Activated CD4-positive, alpha-beta T cell treated with anti-CD3 and anti-CD28 coated beads, Interleukin-10, Interleukin-2, amounts not matched to agents 100 ng/mL and 50 ng/mL, durations not matched to agents 16 hours and 8 hours (primary cell): Measurements from ENCODE around the gene PCIF1.
"Not testable (repeated sequence)": the region's sequence is repeated elsewhere in the genome, so short reads cannot be mapped to it uniquely, and the experiment has no call there.

Source experiments
- DNase-seq: peaks from one replicate; pipeline ENCODE4 v3.0.0-alpha.2; 2020

PCIF1 gene

GRCh38 chr20:45924391-45925261 lies 9.9 kb upstream of the PCIF1 start:
- no peak for DNase-seq

DNA sequence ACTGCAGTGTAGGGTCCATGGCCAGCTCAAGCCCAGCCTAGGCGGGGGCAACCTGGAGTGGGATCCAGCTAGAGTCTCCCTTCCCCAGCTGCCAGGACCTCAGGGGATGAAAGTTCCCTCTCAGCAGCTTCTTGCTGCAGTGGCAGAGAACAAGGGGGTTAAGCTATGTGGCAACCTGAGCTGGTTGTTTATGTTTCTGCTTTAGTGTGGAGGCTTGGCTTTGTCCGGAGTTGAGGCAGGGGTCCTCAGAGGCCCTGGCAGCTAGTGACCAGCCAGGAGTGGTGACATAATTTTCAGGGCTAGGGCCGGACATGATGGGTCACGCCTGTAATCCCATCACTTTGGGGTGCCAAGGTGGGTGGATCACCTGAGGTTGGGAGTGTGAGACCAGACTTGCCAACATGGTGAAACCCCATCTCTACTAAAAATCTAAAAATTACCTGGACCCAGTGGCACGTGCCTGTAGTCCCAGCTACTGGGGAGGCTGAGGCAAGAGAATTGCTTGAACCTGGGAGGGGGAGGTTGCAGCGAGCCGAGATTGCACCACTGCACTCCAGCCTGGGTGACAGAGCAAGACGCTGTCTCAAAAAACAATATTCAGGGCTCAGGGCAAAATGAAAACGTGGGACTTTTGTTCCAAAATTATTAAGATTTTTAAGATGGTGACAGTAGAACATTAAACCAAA lies 8.5 kb upstream of the PCIF1 start:
- DNase-seq = no peak

DNA sequence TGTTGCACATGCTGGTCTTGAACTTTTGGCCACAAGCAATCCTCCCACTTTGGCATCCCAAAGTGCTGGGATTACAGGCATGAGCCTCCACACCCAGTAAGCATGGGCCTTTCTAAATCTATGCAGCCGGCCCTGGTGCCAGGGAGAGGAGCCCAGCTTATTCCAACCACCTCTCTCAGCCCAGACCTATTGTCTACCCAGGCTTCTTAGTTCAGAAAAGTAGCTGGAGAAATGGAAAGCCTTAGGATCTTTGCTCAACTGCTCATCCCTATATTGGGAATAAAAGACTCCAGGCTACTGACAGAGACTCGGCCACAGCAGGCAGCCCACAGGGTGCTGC lies 7.8 kb upstream of the PCIF1 start:
- DNase-seq = no peak

GRCh38 chr20:45927071-45927878 lies 7.2 kb upstream of the PCIF1 start:
- DNase-seq = no peak

GRCh38 chr20:45931680-45932079 lies 2.8 kb upstream of the PCIF1 start:
- DNase-seq = not testable (repeated sequence)

DNA sequence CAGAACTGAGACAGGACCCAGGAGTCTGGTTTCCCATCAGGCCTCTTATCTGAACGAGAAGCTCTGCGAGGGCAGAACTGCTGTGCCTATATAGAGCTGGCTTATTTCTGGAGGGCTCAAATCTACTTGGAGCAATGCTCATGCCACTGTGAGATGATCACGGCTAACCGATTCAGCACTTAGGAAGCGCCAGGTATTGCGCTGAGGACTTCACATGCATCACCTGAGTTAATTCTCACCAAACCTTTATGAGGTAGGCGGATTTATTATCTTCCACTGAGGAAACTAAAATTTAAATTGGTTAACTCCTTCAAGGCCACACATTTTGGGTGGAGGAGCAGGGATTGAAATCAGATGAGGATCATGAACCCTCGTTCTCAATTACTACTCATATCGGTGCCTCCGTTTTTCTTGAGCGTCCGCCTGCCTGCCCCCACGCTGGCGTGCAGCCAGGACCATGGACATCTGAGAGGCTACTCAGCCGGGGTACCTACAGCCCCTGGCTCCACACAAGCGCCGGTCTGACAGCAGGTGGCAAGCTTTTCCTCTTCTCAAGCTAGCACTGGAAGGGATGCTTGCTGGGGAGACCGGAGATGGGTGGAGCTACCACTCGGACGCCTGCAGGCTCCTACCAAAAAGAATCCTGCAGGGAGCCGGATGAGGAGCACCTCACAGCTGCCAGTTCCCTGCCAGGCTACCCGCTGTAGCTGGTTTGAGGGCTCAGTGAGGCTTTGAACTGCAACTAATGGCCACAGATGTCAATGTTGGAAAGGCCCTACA lies 1.0 kb upstream of the PCIF1 start:
- peak; percentile 87 for DNase-seq

DNA sequence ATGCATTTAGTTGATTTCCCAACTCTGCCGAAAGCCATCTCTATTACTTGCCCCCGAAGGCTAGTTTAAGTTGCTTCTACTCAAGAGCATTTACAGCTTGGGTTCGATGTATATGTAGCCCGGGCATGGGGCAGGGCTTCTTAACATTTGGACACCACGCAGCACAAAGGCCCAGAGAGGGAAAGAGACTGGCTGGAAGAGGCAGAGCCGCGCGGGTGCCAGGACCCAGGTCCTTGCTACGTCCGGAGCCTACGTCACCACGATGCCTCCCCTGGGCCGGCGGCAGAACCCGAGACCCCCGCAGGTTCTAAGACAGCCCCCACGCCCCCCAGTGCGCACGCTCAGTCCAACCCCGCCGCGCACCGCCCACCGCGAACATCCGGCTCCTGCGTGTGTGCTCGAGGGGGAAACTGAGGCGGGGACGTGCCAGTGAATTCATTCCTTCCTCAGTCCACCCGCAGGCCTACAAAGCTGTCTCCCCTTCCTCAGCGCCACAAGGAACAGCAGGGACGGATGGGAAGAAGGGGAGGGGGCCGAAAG lies 367 bp upstream of the PCIF1 start:
- peak; percentile 69 for DNase-seq

- DNase-seq = no peak
These were observed 1.0 kb downstream of the PCIF1 start for GRCh38 chr20:45935416-45936046.

GRCh38 chr20:45937765-45938164 lies 3.3 kb downstream of the PCIF1 start:
- peak; percentile 50 for DNase-seq

DNA sequence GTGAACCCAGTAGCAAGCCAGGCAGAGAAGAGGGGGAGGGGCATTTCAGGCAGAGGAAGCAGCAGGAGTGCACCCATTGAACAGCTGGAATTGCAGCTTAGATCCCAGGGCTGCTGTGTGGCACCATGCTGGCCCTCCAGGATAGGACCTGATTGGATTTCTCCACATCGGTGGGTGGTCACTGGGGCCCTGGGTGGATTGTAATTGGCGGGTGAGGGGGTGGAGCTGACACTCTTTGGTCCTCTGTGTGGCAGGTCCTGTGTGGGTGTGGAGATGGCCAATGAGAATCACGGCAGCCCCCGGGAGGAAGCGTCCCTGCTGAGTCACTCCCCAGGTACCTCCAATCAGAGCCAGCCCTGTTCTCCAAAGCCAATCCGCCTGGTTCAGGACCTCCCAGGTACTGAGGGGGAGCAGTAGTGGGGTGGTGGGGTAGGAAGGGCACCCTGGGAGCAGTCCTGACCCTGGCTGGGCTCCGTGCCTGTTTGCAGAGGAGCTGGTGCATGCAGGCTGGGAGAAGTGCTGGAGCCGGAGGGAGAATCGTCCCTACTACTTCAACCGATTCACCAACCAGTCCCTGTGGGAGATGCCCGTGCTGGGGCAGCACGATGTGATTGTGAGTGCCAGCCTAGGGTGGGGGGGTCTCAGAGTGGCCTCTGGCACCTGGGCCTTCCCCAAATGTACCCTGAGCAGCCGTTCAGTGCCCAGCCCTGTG lies 4.4 kb downstream of the PCIF1 start:
- DNase-seq = no peak

- DNase-seq = no peak
These were observed 5.6 kb downstream of the PCIF1 start for GRCh38 chr20:45940053-45940452.

- DNase-seq = no peak
These were observed 6.0 kb downstream of the PCIF1 start for GRCh38 chr20:45940469-45940868.

GRCh38 chr20:45943613-45944012 lies 9.1 kb downstream of the PCIF1 start:
- DNase-seq = no peak

- DNase-seq = peak; percentile 82
These were observed 9.9 kb downstream of the PCIF1 start for GRCh38 chr20:45944151-45944964.

DNA sequence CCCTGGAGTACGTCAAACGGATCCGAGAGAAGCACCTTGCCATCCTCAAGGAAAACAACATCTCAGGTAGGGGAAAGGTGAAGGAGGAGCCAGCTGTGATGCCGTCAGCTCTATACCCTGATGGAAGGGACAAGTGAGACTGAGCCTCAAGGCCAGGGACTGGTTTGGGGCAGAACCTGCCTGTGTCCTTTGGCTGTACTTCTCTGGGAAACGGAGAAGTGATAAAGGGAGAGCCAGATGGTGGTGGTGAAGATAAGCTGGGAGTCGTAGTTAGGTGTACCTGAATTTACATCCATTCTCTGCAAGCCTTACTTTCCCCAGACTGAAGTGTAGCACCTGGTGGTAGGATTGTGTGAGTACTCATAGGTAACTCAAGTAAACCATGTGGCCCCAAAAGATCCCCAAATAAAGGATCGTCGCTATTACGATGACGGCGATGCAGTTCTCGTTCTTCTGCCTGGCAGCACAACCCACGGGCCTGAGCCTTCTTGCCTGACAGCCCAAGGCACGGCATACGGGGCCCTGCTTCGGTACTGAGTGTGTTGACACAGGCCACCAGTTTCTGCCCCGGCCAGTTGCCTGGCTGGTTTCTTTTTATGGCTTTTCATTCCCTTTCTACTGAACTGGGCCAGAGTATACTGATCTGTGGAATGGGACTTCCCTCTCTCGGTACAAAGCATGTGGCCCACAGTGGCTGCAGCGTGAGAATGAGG lies 10.6 kb downstream of the PCIF1 start:
- DNase-seq = no peak

- no peak for DNase-seq
These were observed 11.2 kb downstream of the PCIF1 start for GRCh38 chr20:45945678-45946148.

GRCh38 chr20:45946149-45946970 lies 11.9 kb downstream of the PCIF1 start:
- peak; percentile 71 for DNase-seq

GRCh38 chr20:45947110-45947866 lies 12.8 kb downstream of the PCIF1 start:
- DNase-seq = no peak
